Natural killer cell (primary cell): ENCODE data around the gene ALDH16A1. TPM values are rescaled to one million over a fixed set of nuclear protein-coding genes. Genes with fewer than 3 reads are reported as not detected.
A peak's percentile ranks its signal among the peaks of the same experiment; 100 is the strongest.

Experiments used
- ATAC-seq, 3 donors: fragments of 150-1000 bp in 2 of 3; fragments of 200-7000 bp in 1 of 3; cut with Tn5 transposase; 1 replicate in 1 of 3; 2 replicates in 2 of 3; pipeline ENCODE4 v1.10.0; 2021; ENCODE audit warnings: mild to moderate bottlenecking in 2 of 3, moderate library complexity in 2 of 3
- DNase-seq, 2 donors: peaks; one replicate each; pipeline versions ENCODE4 v3.0.0 to v3.0.0-alpha.2; 2013 to 2021; ENCODE audit warnings: mixed read lengths in 1 of 2
- H3K27ac ChIP-seq: one replicate; pipeline ENCODE4 v1.5.1; 2013; ENCODE audit warnings: mild to moderate bottlenecking, low read length
- H3K27me3 ChIP-seq: one replicate; pipeline ENCODE4 v1.6.1; 2013; ENCODE audit warnings: low read length; ENCODE audit not compliant: control insufficient read depth, insufficient read depth
- H3K36me3 ChIP-seq: one replicate; pipeline ENCODE4 v1.6.1; 2013; ENCODE audit warnings: low read length; ENCODE audit not compliant: control insufficient read depth, insufficient read depth
- H3K4me1 ChIP-seq: one replicate; pipeline ENCODE4 v1.6.1; 2013; ENCODE audit warnings: low read length; ENCODE audit not compliant: control insufficient read depth, insufficient read depth
- H3K4me3 ChIP-seq: one replicate; pipeline ENCODE4 v1.5.1; 2013; ENCODE audit warnings: low read length
- H3K9me3 ChIP-seq: one replicate; pipeline ENCODE4 v1.6.1; 2013; ENCODE audit warnings: low read length; ENCODE audit not compliant: control insufficient read depth, insufficient read depth
- H3K27ac Mint-ChIP-seq, 2 donors: one replicate each; pipeline ENCODE4 v1.8.0; 2022; ENCODE audit warnings: mild to moderate bottlenecking in 2 of 2, mixed read lengths in 2 of 2, moderate library complexity in 1 of 2
- H3K27me3 Mint-ChIP-seq, 2 donors: one replicate each; pipeline ENCODE4 v1.8.0; 2022; ENCODE audit warnings: low read depth in 2 of 2, mixed read lengths in 2 of 2
- H3K36me3 Mint-ChIP-seq: one replicate; pipeline ENCODE4 v1.8.0; 2022; ENCODE audit warnings: mixed read lengths
- H3K4me1 Mint-ChIP-seq, 2 donors: one replicate each; pipeline ENCODE4 v1.8.0; 2022; ENCODE audit warnings: mixed read lengths in 2 of 2
- H3K4me3 Mint-ChIP-seq: one replicate; pipeline ENCODE4 v1.8.0; 2022; ENCODE audit warnings: mild to moderate bottlenecking, moderate library complexity, mixed read lengths
- H3K9me3 Mint-ChIP-seq, 2 donors: one replicate each; pipeline ENCODE4 v1.8.0; 2022; ENCODE audit warnings: mixed read lengths in 2 of 2
- CTCF ChIP-seq: fragments of 200-600 bp; IDR thresholded peaks from one replicate; pipeline ENCODE4 v1.8.0; 2022; ENCODE audit warnings: antibody characterized with exemption
- WGBS: methylation state at CpG from one replicate; pipeline ENCODE4 v1.1.7; 2013; ENCODE audit warnings: missing lambda C conversion rate; ENCODE audit not compliant: insufficient coverage; 5-methylcytosine and 5-hydroxymethylcytosine counted together
- intact Hi-C: fragments of 100-400 bp; cut with micrococcal nuclease; formaldehyde crosslinking; loops from one replicate; pipeline ENCODE4 v1.14.2; 2022
- total RNA-seq, 4 donors: library from RNA; stranded (reverse); fragments of 120-200 nt in 1 of 4; gene quantifications; one replicate each; pipeline versions ENCODE4 v1.2.3 to v1.2.4, GENCODE V29; 2013 to 2022

Gene ALDH16A1
- total RNA-seq, 3 donors from 2014 or later (not counting 1 experiment from before 2014, with no cell fraction given): 39.9 to 43.2 (median 41.4) TPM

GRCh38 chr19:49445997-49446396 lies 7.0 kb upstream of the ALDH16A1 start:
- peaks cover 40% of the 10 kb centered on the region for H3K4me1 ChIP-seq
- no peak overlapping the region for H3K27ac ChIP-seq
- DNase-seq: no peak
- Mint-ChIP-seq H3K27ac (peak overlapping the region in 1 of 2 donors; percentile 20), H3K9me3 (no peaks in the 10 kb centered on the region), H3K36me3 (no peaks in the 10 kb centered on the region), H3K4me1 (peaks cover 36 to 55% of the 10 kb centered on the region in 2 donors), H3K4me3 (no peak overlapping the region), H3K27me3 (peaks cover 12% of the 10 kb centered on the region in 2 donors)
- 75% methylated on average over 3 of the region's 3 CpGs for WGBS
- no peak for TF ChIP-seq CTCF
- H3K36me3 ChIP-seq: peaks cover 31% of the 10 kb centered on the region
- intact Hi-C loops: no loop called here
- no peaks in the 10 kb centered on the region for H3K9me3 ChIP-seq
- no peak overlapping the region for H3K4me3 ChIP-seq
- peaks cover 13% of the 10 kb centered on the region for H3K27me3 ChIP-seq
- ATAC-seq: no peak

DNA sequence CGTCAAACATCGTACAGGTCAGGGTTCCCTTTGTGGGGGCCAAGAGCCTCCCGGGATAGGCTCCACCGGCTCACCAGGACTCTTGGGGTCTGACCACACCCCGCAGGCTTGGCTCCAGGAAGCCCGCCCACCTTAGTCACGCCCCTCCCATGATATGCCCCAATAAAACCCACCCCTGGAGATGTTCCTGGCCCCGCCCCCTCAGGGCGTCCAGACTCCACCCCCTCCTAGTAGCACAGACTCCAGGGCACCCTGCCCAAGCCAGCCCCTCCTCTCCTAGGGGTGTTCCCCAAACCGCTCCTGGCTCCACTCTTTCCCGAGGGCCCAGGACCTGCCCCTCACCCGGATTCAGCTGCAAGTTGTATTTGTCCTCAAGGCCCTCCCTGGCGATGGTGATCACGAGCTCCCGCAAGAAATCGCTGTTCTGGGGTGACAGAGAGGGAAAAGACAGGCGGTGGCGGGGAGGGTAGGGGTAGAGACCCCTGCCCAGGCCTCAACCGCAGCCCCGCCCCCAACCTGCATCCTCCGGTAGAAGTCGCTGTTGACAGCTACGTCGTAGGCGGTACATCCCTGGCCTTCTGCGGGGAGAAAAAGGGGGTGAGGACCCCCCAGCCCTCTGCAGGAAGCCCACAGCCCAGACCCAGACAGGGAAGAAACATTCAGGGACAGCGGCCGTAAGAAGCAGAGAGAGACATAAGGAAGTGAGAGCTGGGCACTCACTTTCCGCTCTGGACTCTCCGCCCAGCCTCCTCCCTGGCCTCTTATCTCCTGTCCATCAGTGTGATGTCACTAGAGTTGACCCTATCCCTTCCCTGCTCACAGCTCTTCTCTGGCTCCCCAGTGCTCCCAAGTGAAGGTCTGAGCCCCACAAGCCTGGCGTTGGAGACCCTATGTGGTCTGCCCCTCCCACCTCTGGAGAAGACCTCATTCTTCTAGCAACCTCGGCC lies 5.3 kb upstream of the ALDH16A1 start:
- H3K27me3 Mint-ChIP-seq: no peaks in the 10 kb centered on the region
- Histone ChIP-seq H3K9me3 (no peaks in the 10 kb centered on the region), H3K36me3 (peaks cover 31% of the 10 kb centered on the region), H3K4me1 (peaks cover 41% of the 10 kb centered on the region), H3K27ac (no peak overlapping the region), H3K4me3 (no peak overlapping the region), H3K27me3 (no peaks in the 10 kb centered on the region)
- 95% methylated on average over 32 of the region's 32 CpGs for WGBS
- H3K36me3 Mint-ChIP-seq: no peaks in the 10 kb centered on the region
- ATAC-seq: no peak
- H3K4me1 Mint-ChIP-seq: peaks cover 37 to 53% of the 10 kb centered on the region in 2 donors
- no peaks in the 10 kb centered on the region for H3K9me3 Mint-ChIP-seq
- no peak for DNase-seq
- H3K4me3 Mint-ChIP-seq: no peak overlapping the region
- H3K27ac Mint-ChIP-seq: peak overlapping the region in 1 of 2 donors; percentile 78
- TF ChIP-seq CTCF: no peak
- intact Hi-C loops: no loop called here

- Histone ChIP-seq H3K36me3 (peaks cover 31% of the 10 kb centered on the region), H3K27ac (no peak overlapping the region), H3K4me3 (no peak overlapping the region), H3K4me1 (peaks cover 36% of the 10 kb centered on the region), H3K9me3 (no peaks in the 10 kb centered on the region), H3K27me3 (no peaks in the 10 kb centered on the region)
- no peak for DNase-seq
- Mint-ChIP-seq H3K27me3 (no peaks in the 10 kb centered on the region), H3K9me3 (no peaks in the 10 kb centered on the region), H3K36me3 (no peaks in the 10 kb centered on the region), H3K4me3 (peak overlapping the region; percentile 45), H3K27ac (peak overlapping the region; percentile 27 to 78), H3K4me1 (peaks cover 41 to 53% of the 10 kb centered on the region in 2 donors)
- ATAC-seq: no peak
- WGBS: 99% methylated on average over 6 of the region's 6 CpGs
- TF ChIP-seq CTCF: no peak
- intact Hi-C loops: no loop called here
Measured at GRCh38 chr19:49448432-49448786, 4.6 kb upstream of the ALDH16A1 start.
